ENCODE measurements around the gene WNT3A.
A peak's percentile ranks its signal among the peaks of the same experiment; 100 is the strongest.

WNT3A gene

GRCh38 chr1:228109073-228109961, 102.5 kb downstream of the WNT3A start, which contains the start of gene MRPL55:
TSS of gene MRPL55 (minus strand) at chr1:228109299. CDS start at chr1:228108260, 1,039 bp downstream.
- Histone ChIP-seq H3K4me3 (ENCODE audit: low read depth, low read length) (peak within 1 kb of the TSS; percentile 79), H3K27me3 (ENCODE audit: control insufficient read depth, insufficient read depth, low read length) (0 out of 2 replicates have a peak, but pooled peaks cover 2% of the 10 kb centered on the region), H3K27ac (ENCODE audit: low read depth, low read length) (peak within 1 kb of the TSS; percentile 52; the same call in 1 of the 2 replicates), H3K9me3 (ENCODE audit: control insufficient read depth, insufficient read depth, low read depth, low read length) (no peaks in the 10 kb centered on the region), H3K9ac (ENCODE audit: low read length) (peak within 1 kb of the TSS; percentile 86), H3K36me3 (ENCODE audit: control insufficient read depth, insufficient read depth, low read length) (peaks cover 22% of the 10 kb centered on the region), H3K4me1 (ENCODE audit: control insufficient read depth, insufficient read depth, low read length) (peaks cover 7% of the 10 kb centered on the region; the same call in 1 of the 2 replicates)

GRCh38 chr1:228109962-228110488, 103.2 kb downstream of the WNT3A start:
- H3K9ac ChIP-seq (ENCODE audit: low read length) = peak overlapping the region; percentile 65
- H3K36me3 ChIP-seq (ENCODE audit: control insufficient read depth, insufficient read depth, low read length) = peaks cover 22% of the 10 kb centered on the region
- no peak overlapping the region for H3K27ac ChIP-seq (ENCODE audit: low read depth, low read length)
- H3K4me1 ChIP-seq (ENCODE audit: control insufficient read depth, insufficient read depth, low read length) = peaks cover 7% of the 10 kb centered on the region; the same call in 1 of the 2 replicates
- 0 out of 2 replicates have a peak, but pooled peaks cover under 1% of the 10 kb centered on the region for H3K9me3 ChIP-seq (ENCODE audit: control insufficient read depth, insufficient read depth, low read depth, low read length)
- H3K27me3 ChIP-seq (ENCODE audit: control insufficient read depth, insufficient read depth, low read length) = 0 out of 2 replicates have a peak, but pooled peaks cover 2% of the 10 kb centered on the region
- peak overlapping the region; percentile 79 for H3K4me3 ChIP-seq (ENCODE audit: low read depth, low read length)

- Histone ChIP-seq H3K36me3 (ENCODE audit: control insufficient read depth, insufficient read depth, low read length) (peaks cover 21% of the 10 kb centered on the region), H3K27ac (ENCODE audit: low read depth, low read length) (no peak overlapping the region), H3K27me3 (ENCODE audit: control insufficient read depth, insufficient read depth, low read length) (0 out of 2 replicates have a peak, but pooled peaks cover 2% of the 10 kb centered on the region), H3K4me1 (ENCODE audit: control insufficient read depth, insufficient read depth, low read length) (peaks cover 7% of the 10 kb centered on the region; the same call in 1 of the 2 replicates), H3K4me3 (ENCODE audit: low read depth, low read length) (peak overlapping the region; percentile 79; the same call in 1 of the 2 replicates), H3K9ac (ENCODE audit: low read length) (no peak overlapping the region), H3K9me3 (ENCODE audit: control insufficient read depth, insufficient read depth, low read depth, low read length) (0 out of 2 replicates have a peak, but pooled peaks cover 3% of the 10 kb centered on the region)
These were observed 103.8 kb downstream of the WNT3A start for GRCh38 chr1:228110556-228110955.
